ENCODE results near the gene MRPL4. TPM values are rescaled to one million over a fixed set of nuclear protein-coding genes. Genes with fewer than 3 reads are reported as not detected.
A peak's percentile ranks its signal among the peaks of the same experiment; 100 is the strongest.

MRPL4 gene
- total RNA-seq, 1 donor from 2014 or later, result 75.4 TPM

- Mint-ChIP-seq H3K36me3 (ENCODE audit: low read depth) (no peaks in the 10 kb centered on the region), H3K4me3 (peak overlapping the region; percentile 38), H3K4me1 (no peaks in the 10 kb centered on the region), H3K9me3 (no peaks in the 10 kb centered on the region), H3K27me3 (ENCODE audit: low read depth) (peaks cover 56% of the 10 kb centered on the region), H3K27ac (ENCODE audit: unreplicated experiment) (no peak overlapping the region)
- peak; percentile 86 for DNase-seq (ENCODE audit: low read depth, low spot score)
- peak; percentile 91 for TF ChIP-seq CTCF (conservative IDR thresholded peaks at IDR 0.05)
Observed at GRCh38 chr19:10269333-10270179, 17.5 kb downstream of the MRPL4 start.

- Mint-ChIP-seq H3K27ac (ENCODE audit: unreplicated experiment) (no peak overlapping the region), H3K4me3 (no peak overlapping the region)
Observed at GRCh38 chr19:10270180-10270615, 18.2 kb downstream of the MRPL4 start.

GRCh38 chr19:10270616-10271394, 18.8 kb downstream of the MRPL4 start, which contains the start of gene ICAM1:
TSS of gene ICAM1 (plus strand) at chr19:10271120. CDS start at chr19:10271160, 40 bp downstream.
- peak; percentile 23 for TF ChIP-seq CTCF (conservative IDR thresholded peaks at IDR 0.05)
- Mint-ChIP-seq H3K27ac (ENCODE audit: unreplicated experiment) (no peak within 1 kb of the TSS), H3K27me3 (ENCODE audit: low read depth) (peaks cover 63% of the 10 kb centered on the region), H3K36me3 (ENCODE audit: low read depth) (no peaks in the 10 kb centered on the region), H3K4me3 (no peak within 1 kb of the TSS), H3K9me3 (no peaks in the 10 kb centered on the region), H3K4me1 (no peaks in the 10 kb centered on the region)
- DNase-seq (ENCODE audit: low read depth, low spot score), result no peak

More at GRCh38 chr19:10270180-10270615, 18.2 kb downstream of the MRPL4 start:
- no peak for DNase-seq (ENCODE audit: low read depth, low spot score)
- no peaks in the 10 kb centered on the region for H3K36me3 Mint-ChIP-seq (ENCODE audit: low read depth)
- no peaks in the 10 kb centered on the region for H3K4me1 Mint-ChIP-seq
- TF ChIP-seq CTCF (conservative IDR thresholded peaks at IDR 0.05), result no peak
- peaks cover 62% of the 10 kb centered on the region for H3K27me3 Mint-ChIP-seq (ENCODE audit: low read depth)
- no peaks in the 10 kb centered on the region for H3K9me3 Mint-ChIP-seq

GRCh38 chr19:10271543-10272086, 19.6 kb downstream of the MRPL4 start:
- Mint-ChIP-seq H3K27ac (ENCODE audit: unreplicated experiment) (no peak overlapping the region), H3K9me3 (no peaks in the 10 kb centered on the region), H3K27me3 (ENCODE audit: low read depth) (peaks cover 63% of the 10 kb centered on the region), H3K4me3 (no peak overlapping the region), H3K36me3 (ENCODE audit: low read depth) (no peaks in the 10 kb centered on the region), H3K4me1 (no peaks in the 10 kb centered on the region)
- TF ChIP-seq CTCF (conservative IDR thresholded peaks at IDR 0.05), result no peak
- DNase-seq (ENCODE audit: low read depth, low spot score), result no peak

- H3K27me3 Mint-ChIP-seq (ENCODE audit: low read depth), result peaks cover 63% of the 10 kb centered on the region
- H3K4me1 Mint-ChIP-seq, result no peaks in the 10 kb centered on the region
- no peak overlapping the region for H3K27ac Mint-ChIP-seq (ENCODE audit: unreplicated experiment)
- no peak for DNase-seq (ENCODE audit: low read depth, low spot score)
- H3K36me3 Mint-ChIP-seq (ENCODE audit: low read depth), result no peaks in the 10 kb centered on the region
- H3K9me3 Mint-ChIP-seq, result no peaks in the 10 kb centered on the region
- TF ChIP-seq CTCF (conservative IDR thresholded peaks at IDR 0.05), result no peak
- H3K4me3 Mint-ChIP-seq, result no peak overlapping the region
Observed at GRCh38 chr19:10274589-10274988, 22.6 kb downstream of the MRPL4 start.
